ENCODE measurements around the gene STX5. TPM values are rescaled to one million over a fixed set of nuclear protein-coding genes. Genes with fewer than 3 reads are reported as not detected.

The STX5 gene
- 19.8 to 29.3 TPM (median 27.5 TPM) in 5 replicates for total RNA-seq (2022; extraction: Qiagen RNA extraction; ENCODE audit: low read depth)

GRCh38 chr11:62831520-62832335, at the start of gene STX5:
Gene STX5 (minus strand): TSS chr11:62832051. CDS start chr11:62831243, 808 bp downstream.

GRCh38 chr11:62880803-62881578, 49.1 kb upstream of the STX5 start, which contains the start of gene SLC3A2:
Gene SLC3A2 (plus strand): TSS chr11:62880896. CDS start chr11:62881024, 128 bp downstream.

GRCh38 chr11:62839050-62839945, 7.4 kb upstream of the STX5 start, which contains the start of gene WDR74:
Gene WDR74 (minus strand): TSS chr11:62839590. CDS start chr11:62839570, 20 bp downstream.

GRCh38 chr11:62832336-62833234, 734 bp upstream of the STX5 start, which contains the start of gene TEX54:
Gene TEX54 (minus strand): TSS chr11:62832841.

GRCh38 chr11:62805076-62805892, 26.6 kb downstream of the STX5 start, which contains the start of gene NXF1:
Gene NXF1 (minus strand): TSS chr11:62805440. CDS start chr11:62805356, 84 bp downstream.

GRCh38 chr11:62791501-62792201, 40.2 kb downstream of the STX5 start, which contains the start of gene TMEM223:
Gene TMEM223 (minus strand): TSS chr11:62792006. CDS start chr11:62791994, 12 bp downstream.

GRCh38 chr11:62787005-62787759, 44.7 kb downstream of the STX5 start, which contains the start of gene TMEM179B:
Gene TMEM179B (plus strand): TSS chr11:62787402. CDS start chr11:62787432, 30 bp downstream.

GRCh38 chr11:62771144-62772021, 60.5 kb downstream of the STX5 start, which contains the start of gene TAF6L:
Gene TAF6L (plus strand): TSS chr11:62771396. CDS start chr11:62775784, 4,388 bp downstream.

Other genes with a start within 250 kb of the STX5 start
- gene TUT1, start 240.5 kb downstream of the STX5 start, total RNA-seq (2022; extraction: Qiagen RNA extraction; ENCODE audit: low read depth): 12.6 to 16.4 TPM (median 14.7 TPM) in 5 replicates
- gene MTA2, start 230.2 kb downstream of the STX5 start, total RNA-seq (2022; extraction: Qiagen RNA extraction; ENCODE audit: low read depth): 85.5 to 90.4 TPM (median 87.7 TPM) in 5 replicates
- gene EML3, start 219.3 kb downstream of the STX5 start, total RNA-seq (2022; extraction: Qiagen RNA extraction; ENCODE audit: low read depth): 17.7 to 28.3 TPM (median 25.4 TPM) in 5 replicates
- 2.2 to 4.7 TPM (median 4.0 TPM) in 5 replicates for gene ROM1, start 218.8 kb downstream of the STX5 start, total RNA-seq (2022; extraction: Qiagen RNA extraction; ENCODE audit: low read depth)
- 43.0 to 56.7 TPM (median 55.6 TPM) in 5 replicates for gene B3GAT3, start 210.1 kb downstream of the STX5 start, total RNA-seq (2022; extraction: Qiagen RNA extraction; ENCODE audit: low read depth)
- 243 to 281 TPM (median 269 TPM) in 5 replicates for gene GANAB, start 185.4 kb downstream of the STX5 start, total RNA-seq (2022; extraction: Qiagen RNA extraction; ENCODE audit: low read depth)
- gene INTS5, start 178.7 kb downstream of the STX5 start, total RNA-seq (2022; extraction: Qiagen RNA extraction; ENCODE audit: low read depth): 16.8 to 22.4 TPM (median 21.8 TPM) in 5 replicates
- gene C11orf98, start 166.8 kb downstream of the STX5 start, total RNA-seq (2022; extraction: Qiagen RNA extraction; ENCODE audit: low read depth): 136 to 160 TPM (median 145 TPM) in 5 replicates
- gene CSKMT, start 166.7 kb downstream of the STX5 start, total RNA-seq (2022; extraction: Qiagen RNA extraction; ENCODE audit: low read depth): 11.7 to 17.3 TPM (median 13.5 TPM) in 5 replicates
- gene UQCC3, start 160.4 kb downstream of the STX5 start, total RNA-seq (2022; extraction: Qiagen RNA extraction; ENCODE audit: low read depth): 23.9 to 36.7 TPM (median 32.9 TPM) in 5 replicates
- gene LBHD1, start 159.8 kb downstream of the STX5 start, total RNA-seq (2022; extraction: Qiagen RNA extraction; ENCODE audit: low read depth): 4.0 to 5.2 TPM (median 5.0 TPM) in 5 replicates
- 113 to 129 TPM (median 124 TPM) in 5 replicates for gene UBXN1, start 153.0 kb downstream of the STX5 start, total RNA-seq (2022; extraction: Qiagen RNA extraction; ENCODE audit: low read depth)
- gene LRRN4CL, start 142.5 kb downstream of the STX5 start, total RNA-seq (2022; extraction: Qiagen RNA extraction; ENCODE audit: low read depth): 0.08 to 0.12 TPM (median 0.10 TPM) in 3 of 5 replicates, not detected in the others
- gene BSCL2, start 124.6 kb downstream of the STX5 start, total RNA-seq (2022; extraction: Qiagen RNA extraction; ENCODE audit: low read depth): 55.9 to 81.0 TPM (median 72.4 TPM) in 5 replicates
- gene GNG3, start 124.4 kb downstream of the STX5 start, total RNA-seq (2022; extraction: Qiagen RNA extraction; ENCODE audit: low read depth): 0.08 TPM in 1 of 5 replicates, not detected in the others
- gene HNRNPUL2, start 104.6 kb downstream of the STX5 start, total RNA-seq (2022; extraction: Qiagen RNA extraction; ENCODE audit: low read depth): 37.0 to 43.4 TPM (median 42.3 TPM) in 5 replicates
- gene TTC9C, start 103.6 kb downstream of the STX5 start, total RNA-seq (2022; extraction: Qiagen RNA extraction; ENCODE audit: low read depth): 32.4 to 38.1 TPM (median 35.4 TPM) in 5 replicates
- 0.97 to 2.2 TPM (median 1.4 TPM) in 5 replicates for gene ZBTB3, start 77.9 kb downstream of the STX5 start, total RNA-seq (2022; extraction: Qiagen RNA extraction; ENCODE audit: low read depth)
- gene POLR2G, start 70.5 kb downstream of the STX5 start, total RNA-seq (2022; extraction: Qiagen RNA extraction; ENCODE audit: low read depth): 164 to 200 TPM (median 184 TPM) in 5 replicates
- 13.6 to 17.9 TPM (median 16.1 TPM) in 5 replicates for gene TAF6L, start 60.7 kb downstream of the STX5 start, total RNA-seq (2022; extraction: Qiagen RNA extraction; ENCODE audit: low read depth)
- gene TMEM179B, start 44.6 kb downstream of the STX5 start, total RNA-seq (2022; extraction: Qiagen RNA extraction; ENCODE audit: low read depth): 67.5 to 93.2 TPM (median 88.1 TPM) in 5 replicates
- gene TMEM223, start 40.0 kb downstream of the STX5 start, total RNA-seq (2022; extraction: Qiagen RNA extraction; ENCODE audit: low read depth): 19.1 to 31.3 TPM (median 28.3 TPM) in 5 replicates
- 48.0 to 61.2 TPM (median 57.6 TPM) in 5 replicates for gene NXF1, start 26.6 kb downstream of the STX5 start, total RNA-seq (2022; extraction: Qiagen RNA extraction; ENCODE audit: low read depth)
- gene TEX54, start 790 bp upstream of the STX5 start, total RNA-seq (2022; extraction: Qiagen RNA extraction; ENCODE audit: low read depth): not detected in 5 replicates
- gene WDR74, start 7.5 kb upstream of the STX5 start, total RNA-seq (2022; extraction: Qiagen RNA extraction; ENCODE audit: low read depth): 74.7 to 85.8 TPM (median 82.6 TPM) in 5 replicates
- 884 to 1,045 TPM (median 1,010 TPM) in 5 replicates for gene SLC3A2, start 48.8 kb upstream of the STX5 start, total RNA-seq (2022; extraction: Qiagen RNA extraction; ENCODE audit: low read depth)
- 0.06 to 0.20 TPM in 2 of 5 replicates, not detected in the others for gene CHRM1, start 89.3 kb upstream of the STX5 start, total RNA-seq (2022; extraction: Qiagen RNA extraction; ENCODE audit: low read depth)
- gene SLC22A6, start 152.9 kb upstream of the STX5 start, total RNA-seq (2022; extraction: Qiagen RNA extraction; ENCODE audit: low read depth): not detected in 5 replicates
- not detected in 5 replicates for gene SLC22A8, start 183.8 kb upstream of the STX5 start, total RNA-seq (2022; extraction: Qiagen RNA extraction; ENCODE audit: low read depth)

Data from A549 treated with CpdA at 1 μM for 4 hours (cell line).